ENCODE measurements around the gene MAPK12.
A peak's percentile ranks its signal among the peaks of the same experiment; 100 is the strongest.

MAPK12 gene

DNA sequence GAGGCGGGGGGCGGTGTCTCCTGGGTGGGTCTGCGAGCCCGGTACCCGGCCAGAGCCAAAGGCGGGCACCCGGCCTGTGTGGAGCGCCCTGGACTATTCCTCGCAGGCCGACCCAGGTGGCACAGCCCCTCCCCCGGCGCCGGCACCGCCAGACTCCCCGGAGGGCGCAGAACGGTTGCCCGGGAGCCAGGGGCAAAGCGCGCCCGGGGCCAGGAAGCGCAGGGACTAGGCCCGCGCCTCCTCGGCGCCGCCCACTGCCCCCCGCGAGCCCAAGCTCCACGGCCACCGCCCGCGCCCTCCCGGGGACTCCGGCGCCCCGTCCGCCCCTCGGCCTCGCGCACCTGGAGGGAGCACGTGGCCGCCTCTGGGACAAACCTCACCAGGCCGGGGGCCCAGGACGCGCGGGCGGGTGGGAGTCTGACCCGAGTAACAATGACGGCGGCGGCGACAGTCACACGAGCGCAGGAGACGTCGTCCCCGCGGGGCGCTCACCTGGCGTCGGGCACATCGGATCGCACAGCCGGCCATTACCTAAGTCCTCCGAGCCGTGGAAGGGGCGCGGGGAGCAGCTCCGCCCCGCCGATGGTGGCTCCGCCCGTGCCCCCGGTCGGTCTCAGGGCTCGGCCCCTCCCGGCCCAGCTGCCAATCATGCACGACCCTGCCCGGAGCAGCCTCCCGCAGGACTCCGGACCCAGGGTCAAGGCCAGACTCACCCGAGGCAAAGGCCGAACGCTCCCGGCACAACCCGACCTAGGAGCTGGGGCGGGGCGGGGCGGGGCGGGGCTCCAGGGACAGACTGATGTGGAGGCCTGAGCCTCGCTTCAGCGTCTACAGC, 38.5 kb upstream of the MAPK12 start:
- TF ChIP-seq, protein P1, sequence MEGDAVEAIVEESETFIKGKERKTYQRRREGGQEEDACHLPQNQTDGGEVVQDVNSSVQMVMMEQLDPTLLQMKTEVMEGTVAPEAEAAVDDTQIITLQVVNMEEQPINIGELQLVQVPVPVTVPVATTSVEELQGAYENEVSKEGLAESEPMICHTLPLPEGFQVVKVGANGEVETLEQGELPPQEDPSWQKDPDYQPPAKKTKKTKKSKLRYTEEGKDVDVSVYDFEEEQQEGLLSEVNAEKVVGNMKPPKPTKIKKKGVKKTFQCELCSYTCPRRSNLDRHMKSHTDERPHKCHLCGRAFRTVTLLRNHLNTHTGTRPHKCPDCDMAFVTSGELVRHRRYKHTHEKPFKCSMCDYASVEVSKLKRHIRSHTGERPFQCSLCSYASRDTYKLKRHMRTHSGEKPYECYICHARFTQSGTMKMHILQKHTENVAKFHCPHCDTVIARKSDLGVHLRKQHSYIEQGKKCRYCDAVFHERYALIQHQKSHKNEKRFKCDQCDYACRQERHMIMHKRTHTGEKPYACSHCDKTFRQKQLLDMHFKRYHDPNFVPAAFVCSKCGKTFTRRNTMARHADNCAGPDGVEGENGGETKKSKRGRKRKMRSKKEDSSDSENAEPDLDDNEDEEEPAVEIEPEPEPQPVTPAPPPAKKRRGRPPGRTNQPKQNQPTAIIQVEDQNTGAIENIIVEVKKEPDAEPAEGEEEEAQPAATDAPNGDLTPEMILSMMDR (IDR thresholded peaks at IDR 0.05; ENCODE audit: low read depth, low read length, missing control alignments), result no peak
- no peak for DNase-seq (ENCODE audit: low read depth)
- in situ Hi-C loops (cut with HindIII; ENCODE audit: low sequenced_read_pairs), result no loop called here

DNA sequence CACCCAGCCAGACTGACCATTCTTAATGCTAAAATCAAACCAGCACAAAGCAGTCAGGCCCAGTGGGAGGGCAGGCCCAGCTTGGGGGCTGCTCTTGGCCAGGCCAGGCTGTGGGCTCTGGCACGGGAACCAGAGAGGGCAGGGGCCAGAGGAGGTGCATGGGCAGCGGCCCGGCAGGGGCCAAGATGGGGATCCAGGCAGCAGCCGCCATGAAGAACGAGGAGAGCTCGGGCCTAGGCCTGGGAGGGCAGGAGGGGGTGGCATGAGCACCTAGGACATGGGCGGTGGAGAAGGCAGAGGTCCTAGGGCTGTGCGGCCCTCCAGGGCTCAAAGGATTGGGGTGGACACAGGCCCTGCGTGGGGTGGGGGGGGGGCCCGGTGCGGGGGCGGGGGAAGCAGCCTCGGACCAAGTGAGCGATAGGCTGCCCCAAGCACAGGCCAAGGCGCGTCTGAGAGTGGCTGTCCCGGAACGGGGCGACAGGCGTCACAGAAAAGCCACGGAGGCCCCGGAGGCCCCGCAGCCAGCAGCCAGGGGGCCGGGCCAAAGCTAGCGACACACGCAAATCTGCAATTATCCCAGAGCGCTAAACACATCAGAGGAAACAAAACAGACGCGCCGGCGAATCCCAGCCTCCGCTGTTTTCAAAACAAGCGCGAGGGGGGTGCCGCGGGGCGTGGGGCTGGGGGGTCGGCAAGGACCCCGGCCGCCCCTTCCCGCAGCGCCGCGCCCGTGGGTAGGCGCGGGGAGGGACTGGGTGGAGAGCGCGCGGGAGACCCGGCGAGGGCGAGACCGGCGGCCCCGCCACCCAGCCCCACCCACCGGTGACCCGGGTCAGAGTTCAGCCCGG, 37.7 kb upstream of the MAPK12 start:
- DNase-seq (ENCODE audit: low read depth), result no peak
- in situ Hi-C loops (cut with HindIII; ENCODE audit: low sequenced_read_pairs), result no loop called here
- TF ChIP-seq, protein P1 (IDR thresholded peaks at IDR 0.05; ENCODE audit: low read depth, low read length, missing control alignments), result no peak

More for the DNA sequence above, 38.5 kb upstream of the MAPK12 start:
- H3K4me3 ChIP-seq (ENCODE audit: low read depth, low read length), result peak overlapping the region; percentile 10

DNA sequence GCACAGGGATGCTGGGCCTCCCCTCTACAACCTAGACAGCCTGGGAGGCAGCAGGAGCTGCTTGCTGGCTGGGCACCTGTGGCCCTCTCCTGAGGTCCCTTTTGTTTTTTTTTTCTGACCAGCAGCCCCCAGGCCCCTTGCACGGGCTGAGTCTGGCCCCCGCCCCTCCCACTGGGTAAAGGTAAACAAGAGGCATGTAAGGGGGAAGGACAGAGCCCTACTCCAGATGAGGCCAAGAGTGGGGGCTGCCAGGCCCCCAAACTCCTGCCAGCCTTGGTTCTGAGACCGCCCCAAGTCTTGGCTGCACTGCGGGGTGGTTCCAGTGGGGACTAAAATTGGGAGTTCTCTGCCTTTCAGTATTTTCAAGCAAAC, 36.8 kb upstream of the MAPK12 start:
- TF ChIP-seq, protein P1 (IDR thresholded peaks at IDR 0.05; ENCODE audit: low read depth, low read length, missing control alignments), result no peak
- in situ Hi-C loops (cut with HindIII; ENCODE audit: low sequenced_read_pairs), result no loop called here
- H3K4me3 ChIP-seq (ENCODE audit: low read depth, low read length), result no peak overlapping the region
- DNase-seq (ENCODE audit: low read depth), result no peak

More for the DNA sequence above, 37.7 kb upstream of the MAPK12 start:
- H3K4me3 ChIP-seq (ENCODE audit: low read depth, low read length), result peak overlapping the region; percentile 10

DNA sequence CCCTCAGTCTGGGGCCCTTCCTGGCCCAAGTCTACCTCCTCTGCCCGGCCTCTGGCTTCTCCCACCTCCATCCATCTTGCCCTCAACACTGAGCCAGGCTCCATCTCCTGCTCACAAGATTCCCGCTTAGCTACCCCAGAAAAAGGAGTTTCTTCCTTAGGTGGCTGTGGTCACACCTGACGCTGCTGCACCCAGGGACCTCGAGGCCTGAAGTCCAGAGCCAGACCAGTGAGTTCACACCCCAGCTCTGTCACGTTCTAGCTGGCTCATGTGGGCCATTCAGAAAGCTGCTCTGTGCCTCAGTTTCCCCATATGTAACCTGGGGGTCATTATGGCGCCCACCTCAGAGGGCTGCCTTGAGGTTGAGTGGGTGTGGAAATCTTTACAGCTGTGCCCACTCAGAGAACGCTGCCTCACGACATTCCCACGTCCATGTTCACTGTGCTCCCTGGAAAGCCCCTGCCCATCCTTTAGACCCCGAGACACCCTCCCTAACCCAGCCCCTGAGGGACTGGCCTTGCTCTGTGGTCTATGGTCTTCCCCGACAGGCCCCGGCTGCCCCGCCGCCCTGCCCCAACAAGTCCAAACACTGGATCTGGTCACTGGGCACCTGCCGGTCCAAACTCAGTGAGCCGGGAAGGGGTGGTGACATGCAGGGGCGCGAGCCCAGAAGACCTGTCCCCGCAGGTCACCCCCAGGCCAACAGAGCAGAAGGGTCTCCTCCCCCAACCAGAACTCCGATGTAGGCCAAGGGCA, 36.2 kb upstream of the MAPK12 start:
- TF ChIP-seq, protein P1 (IDR thresholded peaks at IDR 0.05; ENCODE audit: low read depth, low read length, missing control alignments), result no peak
- no peak for DNase-seq (ENCODE audit: low read depth)
- no peak overlapping the region for H3K4me3 ChIP-seq (ENCODE audit: low read depth, low read length)
- in situ Hi-C loops (cut with HindIII; ENCODE audit: low sequenced_read_pairs), result no loop called here

DNA sequence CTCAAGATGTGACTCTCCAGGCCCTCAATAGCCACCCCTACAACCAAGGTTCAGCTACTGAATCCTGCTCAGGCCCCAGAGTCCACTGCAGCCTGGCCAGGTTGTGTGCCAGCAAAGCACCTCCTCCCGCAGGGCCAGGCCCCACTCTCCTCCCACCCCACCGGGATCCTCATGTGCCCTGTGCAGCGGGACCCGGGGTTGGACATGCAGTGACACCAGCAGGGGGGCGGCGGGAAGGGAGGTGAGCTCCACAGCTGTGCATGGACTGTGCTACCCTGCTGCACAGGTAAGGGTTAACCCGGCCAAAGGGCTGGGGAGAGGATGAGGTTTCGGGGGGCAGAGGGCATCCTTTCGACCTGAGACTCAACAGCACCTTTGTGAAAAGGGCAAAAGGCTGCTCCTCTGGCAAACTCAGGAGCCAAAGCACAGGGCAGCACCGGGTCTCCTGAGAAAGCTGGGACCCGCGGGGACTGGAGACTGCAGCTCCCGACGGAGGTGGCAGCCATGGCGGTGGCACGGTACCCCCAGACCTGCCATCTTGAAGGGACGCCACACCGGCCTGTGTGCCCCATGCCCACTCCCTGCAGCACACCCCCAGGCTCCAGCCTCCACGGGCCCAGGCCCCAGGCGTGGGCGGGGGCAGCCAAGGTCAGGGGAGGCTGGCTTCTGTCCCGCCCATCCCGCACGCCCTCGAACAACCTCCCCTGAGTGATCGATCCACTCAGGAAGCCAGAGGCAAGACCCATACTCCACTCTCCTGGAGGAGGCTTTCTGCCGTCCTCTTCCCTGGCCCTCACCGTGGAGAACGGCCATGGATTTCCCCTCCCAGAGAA, 35.4 kb upstream of the MAPK12 start:
- no peak for DNase-seq (ENCODE audit: low read depth)
- in situ Hi-C loops (cut with HindIII; ENCODE audit: low sequenced_read_pairs), result no loop called here
- H3K4me3 ChIP-seq (ENCODE audit: low read depth, low read length), result no peak overlapping the region
- TF ChIP-seq, protein P1 (IDR thresholded peaks at IDR 0.05; ENCODE audit: low read depth, low read length, missing control alignments), result no peak
